GM04504 (cell line): ENCODE data around the gene UNC119.
A peak's percentile ranks its signal among the peaks of the same experiment; 100 is the strongest.
"Not testable (repeated sequence)": the region's sequence is repeated elsewhere in the genome, so short reads cannot be mapped to it uniquely, and the experiment has no call there.

Experiments used
- DNase-seq: peaks from one replicate; pipeline ENCODE4 v3.0.0-alpha.2; 2012; ENCODE audit warnings: low read depth

The UNC119 gene

GRCh38 chr17:28552176-28552999 lies at the start of gene UNC119:
Gene UNC119 (minus strand): TSS chr17:28552624. CDS start chr17:28552557, 67 bp downstream.
- no peak for DNase-seq

GRCh38 chr17:28599311-28600184 lies 47.1 kb upstream of the UNC119 start:
- DNase-seq: peak; percentile 65

- peak; percentile 75 for DNase-seq
These were observed 46.4 kb upstream of the UNC119 start, which contains the start of gene SPAG5 for GRCh38 chr17:28598799-28599310. Gene SPAG5 (minus strand): TSS chr17:28599025. CDS start chr17:28598946, 79 bp downstream.

- no peak for DNase-seq
These were observed 46.0 kb upstream of the UNC119 start for GRCh38 chr17:28598389-28598788.

GRCh38 chr17:28597606-28598383 lies 45.4 kb upstream of the UNC119 start:
- no peak for DNase-seq

- no peak for DNase-seq
These were observed 39.8 kb upstream of the UNC119 start for GRCh38 chr17:28592260-28592659.

DNA sequence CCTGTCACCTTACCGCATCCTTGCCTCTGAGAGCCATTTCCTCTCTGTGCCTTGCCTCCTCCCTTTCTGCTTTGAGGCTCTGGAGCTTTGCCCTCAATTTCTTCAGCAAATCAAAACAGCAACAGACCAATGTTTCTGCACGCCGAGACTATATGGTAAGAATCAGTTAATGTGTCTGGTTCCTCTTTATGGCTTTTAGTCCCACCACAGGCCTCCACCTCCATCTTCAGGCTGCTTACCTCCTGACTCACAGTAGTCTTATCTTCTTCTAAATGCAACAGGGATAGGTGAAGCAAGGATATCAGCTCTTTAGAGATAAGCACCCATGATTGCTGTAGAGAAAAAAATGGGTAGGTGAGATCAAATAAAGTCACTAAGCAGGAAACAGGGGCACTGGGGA lies 33.4 kb upstream of the UNC119 start:
- no peak for DNase-seq

GRCh38 chr17:28584434-28584833 lies 32.0 kb upstream of the UNC119 start:
- DNase-seq: no peak

GRCh38 chr17:28582513-28582912 lies 30.1 kb upstream of the UNC119 start:
- no peak for DNase-seq

DNA sequence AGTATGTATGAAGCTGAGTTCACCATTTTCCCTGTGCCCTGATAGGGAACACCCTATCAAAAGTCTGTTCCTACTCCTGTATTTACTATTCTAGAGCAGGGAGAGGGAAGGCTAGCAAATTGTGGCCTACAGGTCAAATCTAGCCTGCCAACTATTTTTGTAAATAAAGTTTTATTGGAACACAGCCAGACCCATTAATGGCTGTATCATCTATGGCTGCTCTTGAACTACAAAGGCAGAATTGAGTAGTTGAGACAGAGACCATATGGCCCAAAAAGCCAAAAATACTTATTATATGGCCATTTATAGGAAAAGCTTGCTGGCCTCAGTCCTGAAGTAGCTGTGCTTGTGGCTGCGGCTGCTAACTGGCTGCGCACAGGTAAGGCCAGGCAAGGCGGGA lies 28.5 kb upstream of the UNC119 start:
- no peak for DNase-seq

DNA sequence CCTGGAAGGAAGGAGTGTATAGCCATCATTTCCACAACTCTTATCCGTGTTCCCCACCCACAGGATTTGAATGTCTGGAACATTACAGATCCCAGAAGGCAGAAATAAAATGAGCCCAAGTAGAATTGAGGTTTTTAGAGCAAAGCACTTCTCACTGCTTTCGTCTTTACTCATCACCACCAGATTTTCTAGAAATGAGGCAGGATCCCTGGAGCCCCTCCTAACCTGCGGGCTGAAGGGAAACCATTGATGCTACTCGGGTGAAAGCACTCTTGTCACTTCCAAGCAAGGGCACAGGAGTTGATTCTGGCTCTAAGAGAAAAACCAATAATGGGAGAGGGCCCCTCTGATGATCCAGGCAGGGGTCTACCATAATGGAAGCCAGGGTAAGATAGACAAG lies 27.1 kb upstream of the UNC119 start:
- DNase-seq: no peak

- no peak for DNase-seq
These were observed 26.1 kb upstream of the UNC119 start for GRCh38 chr17:28578246-28579195.

DNA sequence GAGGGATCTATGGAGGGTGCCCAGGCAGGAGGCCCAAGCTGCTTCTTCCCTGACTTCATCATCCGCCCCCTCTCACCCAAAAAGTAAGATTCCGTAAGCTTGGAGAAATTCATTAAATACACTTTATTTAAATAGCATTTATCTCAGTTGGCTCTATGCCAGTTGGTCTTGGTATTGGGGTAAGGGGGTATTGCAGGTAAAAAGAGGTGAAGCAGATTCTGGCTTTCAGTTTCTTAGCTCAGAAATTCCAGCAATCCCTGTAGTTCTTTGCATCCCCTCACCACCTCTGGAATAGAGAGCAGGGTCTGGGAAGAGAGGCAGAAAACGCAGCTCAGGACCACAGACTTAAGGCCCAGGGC lies 25.0 kb upstream of the UNC119 start:
- no peak for DNase-seq

GRCh38 chr17:28576758-28577465 lies 24.5 kb upstream of the UNC119 start, which contains the start of gene ALDOC:
Gene ALDOC (minus strand): TSS chr17:28576895. CDS start chr17:28575532, 1,363 bp downstream.
- peak; percentile 78 for DNase-seq

DNA sequence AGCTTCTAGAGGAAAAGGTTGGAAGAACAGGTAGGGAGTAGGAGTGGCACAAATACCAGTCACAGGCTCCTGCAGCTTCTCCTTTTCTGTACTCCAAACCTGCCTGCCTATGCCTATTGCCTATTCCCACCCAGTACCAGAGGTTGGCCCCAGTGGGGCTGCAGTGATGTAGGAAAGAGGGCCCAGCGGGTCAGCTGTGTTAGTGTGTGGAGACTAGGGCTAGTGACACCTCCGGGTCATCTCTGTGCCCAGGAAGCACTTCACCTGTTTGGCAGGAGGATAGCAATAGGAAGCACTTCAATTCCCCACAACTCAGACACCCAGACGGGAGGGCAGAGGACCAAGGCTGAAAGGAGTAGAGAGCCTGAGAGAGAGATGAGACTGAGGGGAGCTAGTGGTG lies 23.6 kb upstream of the UNC119 start:
- DNase-seq: not testable (repeated sequence)

GRCh38 chr17:28575126-28575795 lies 22.8 kb upstream of the UNC119 start:
- DNase-seq: no peak

GRCh38 chr17:28574526-28574925 lies 22.1 kb upstream of the UNC119 start:
- no peak for DNase-seq

- DNase-seq: no peak
These were observed 21.6 kb upstream of the UNC119 start for GRCh38 chr17:28573966-28574480.

DNA sequence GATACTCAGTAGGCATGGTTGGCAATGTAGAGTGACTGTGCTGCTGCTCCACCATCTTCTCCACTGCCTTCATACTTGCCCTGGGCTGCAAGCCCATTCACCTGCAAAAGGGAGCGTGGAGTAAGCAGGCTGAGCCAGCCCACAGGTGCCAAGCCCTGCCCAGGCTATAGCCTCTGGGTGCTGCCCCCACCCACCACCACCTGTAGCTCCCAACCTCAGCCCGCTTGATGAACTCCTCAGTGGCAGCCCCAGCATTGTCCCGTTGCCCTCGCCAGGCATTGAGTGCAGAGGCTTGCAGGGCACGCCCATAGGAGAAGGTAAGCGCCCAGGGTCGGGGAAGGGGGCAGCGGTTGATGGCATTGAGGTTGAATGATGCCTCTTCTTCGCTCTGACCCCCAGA lies 21.1 kb upstream of the UNC119 start:
- no peak for DNase-seq
